ENCODE data around the gene ZNF469. TPM values are rescaled to one million over a fixed set of nuclear protein-coding genes. Genes with fewer than 3 reads are reported as not detected.
A peak's percentile ranks its signal among the peaks of the same experiment; 100 is the strongest.

Gene ZNF469
- total and polyA plus RNA-seq, 4 donors, result 0.38 to 5.2 (median 1.2) TPM

DNA sequence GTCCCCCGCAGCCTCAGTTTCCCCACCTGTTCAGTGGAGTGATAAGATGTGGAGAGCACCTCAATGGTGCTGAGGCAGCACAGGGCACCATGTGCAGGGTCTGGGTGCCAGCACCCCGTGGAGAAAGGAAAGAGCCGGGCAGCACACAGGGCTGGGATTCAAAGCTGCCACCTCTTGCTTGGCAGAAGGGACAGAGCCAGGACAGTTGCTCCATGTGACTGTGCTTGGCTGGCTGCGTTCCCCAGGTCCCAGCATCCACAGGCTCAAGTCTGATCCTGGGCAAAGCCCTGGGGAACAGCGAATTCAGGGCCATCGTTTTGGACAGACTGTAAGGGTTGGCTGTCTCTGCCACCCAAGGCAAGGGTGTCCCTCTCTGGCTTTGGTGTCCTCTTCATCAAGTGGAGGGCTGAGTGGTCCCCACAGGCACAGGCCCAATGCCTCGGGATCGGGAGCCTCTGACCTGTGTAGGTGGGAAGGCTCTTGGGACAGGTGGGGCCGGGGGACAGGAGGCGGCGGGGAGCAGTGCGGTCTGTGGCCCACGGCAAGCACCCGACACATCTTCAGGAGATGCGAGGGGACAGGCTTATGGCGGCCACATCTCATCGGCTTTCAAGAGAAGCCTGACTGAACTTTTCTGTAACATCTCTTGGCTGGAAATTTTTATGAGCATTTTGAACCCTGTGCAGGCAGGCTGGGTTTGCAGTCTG, 8.5 kb downstream of the ZNF469 start:
- Histone ChIP-seq H3K4me3 (ENCODE audit: low read length in 2 of 2) (no peak overlapping the region), H3K36me3 (ENCODE audit: control insufficient read depth in 1 of 2, insufficient read depth in 2 of 2, low read length in 1 of 2) (no peaks in the 10 kb centered on the region), H3K4me1 (ENCODE audit: control insufficient read depth in 1 of 2, insufficient read depth in 2 of 2, low read length in 2 of 2) (no peaks in the 10 kb centered on the region), H3K9me3 (ENCODE audit: control insufficient read depth, low read length) (no peaks in the 10 kb centered on the region), H3K27ac (ENCODE audit: low read depth in 1 of 2, low read length in 2 of 2) (no peak overlapping the region), H3K27me3 (ENCODE audit: control insufficient read depth in 1 of 2, insufficient read depth in 2 of 2, low read length in 1 of 2) (no peaks in the 10 kb centered on the region)
- no peak for ATAC-seq (ENCODE audit: low FRiP score)
- intact Hi-C loops (cut with DNase I), result no loop called here
- 84 to 87% methylated on average over 17 of the region's 17 CpGs for WGBS, 2 donors
- DNase-seq, result no peak

DNA sequence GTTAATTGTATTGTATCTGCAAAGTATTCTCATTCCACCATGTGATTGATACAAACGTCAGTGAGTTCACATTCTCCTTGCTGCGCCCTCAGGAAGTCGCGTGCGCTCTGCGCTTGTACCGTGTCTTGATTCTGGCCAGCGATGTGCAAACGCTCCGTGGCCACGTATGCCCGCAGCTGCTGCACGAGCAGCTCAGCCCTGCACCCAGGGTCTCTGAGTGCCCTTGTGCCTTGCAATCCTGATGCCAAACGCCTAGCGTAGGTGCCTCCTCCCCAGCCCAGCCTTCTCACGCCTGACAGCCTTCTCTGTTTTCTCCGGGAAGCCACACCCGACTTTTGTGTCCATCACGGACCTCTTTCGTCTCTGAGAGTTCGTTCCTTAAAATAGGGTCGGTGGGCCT, 9.4 kb downstream of the ZNF469 start:
- no peaks in the 10 kb centered on the region for H3K36me3 ChIP-seq (ENCODE audit: control insufficient read depth in 1 of 2, insufficient read depth in 2 of 2, low read length in 1 of 2)
- no peaks in the 10 kb centered on the region for H3K4me1 ChIP-seq (ENCODE audit: control insufficient read depth in 1 of 2, insufficient read depth in 2 of 2, low read length in 2 of 2)
- intact Hi-C loops (cut with DNase I), result no loop called here
- ATAC-seq (ENCODE audit: low FRiP score) (no peak), DNase-seq (no peak)
- no peaks in the 10 kb centered on the region for H3K9me3 ChIP-seq (ENCODE audit: control insufficient read depth, low read length)
- no peak overlapping the region for H3K4me3 ChIP-seq (ENCODE audit: low read length in 2 of 2)
- no peaks in the 10 kb centered on the region for H3K27me3 ChIP-seq (ENCODE audit: control insufficient read depth in 1 of 2, insufficient read depth in 2 of 2, low read length in 1 of 2)
- H3K27ac ChIP-seq (ENCODE audit: low read depth in 1 of 2, low read length in 2 of 2), result no peak overlapping the region
- WGBS, 2 donors, result 91 to 92% methylated on average over 22 of the region's 22 CpGs

DNA sequence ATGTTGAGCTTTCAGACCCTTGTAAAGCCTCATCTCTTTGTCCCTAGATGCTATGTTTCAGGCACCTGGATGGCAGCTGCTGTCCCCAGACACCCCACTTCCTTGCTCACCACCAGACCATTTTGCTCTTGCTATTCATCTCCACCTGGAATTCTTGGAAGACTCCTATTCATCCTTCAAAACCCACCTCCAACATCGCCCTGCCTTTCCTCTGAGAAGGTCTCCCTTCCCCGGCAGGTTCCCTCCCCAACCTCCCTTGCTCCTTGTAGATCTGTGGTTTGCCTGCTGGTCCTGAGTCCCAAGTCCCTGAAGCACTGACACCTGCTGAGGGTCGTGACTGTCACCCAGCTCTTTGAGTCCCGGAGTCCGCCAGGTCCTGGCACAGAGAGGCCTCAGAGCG, 9.9 kb downstream of the ZNF469 start:
- DNase-seq, result no peak
- intact Hi-C loops (cut with DNase I), result no loop called here

DNA sequence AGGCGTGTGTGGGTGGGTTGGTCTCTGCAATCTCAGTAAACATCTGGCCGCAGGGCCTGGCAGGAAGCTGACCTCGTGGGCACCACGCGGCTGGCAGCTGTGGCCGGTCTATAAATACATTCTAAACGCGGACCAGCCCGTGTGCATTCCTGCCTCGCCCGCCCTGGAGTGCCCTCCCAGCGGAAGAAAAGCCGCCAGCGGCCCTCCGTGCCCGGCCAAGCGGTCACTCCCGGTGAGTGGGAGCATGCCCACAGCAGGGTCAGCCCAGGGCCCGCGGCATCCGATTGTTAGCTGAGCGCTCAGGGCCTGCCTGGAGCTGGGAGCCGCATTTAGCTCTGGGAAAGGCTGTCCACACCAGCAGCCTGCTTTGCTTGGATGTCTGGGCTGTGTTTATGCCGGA, 10.3 kb downstream of the ZNF469 start:
- intact Hi-C loops (cut with DNase I), result no loop called here
- peak overlapping the region in 1 of 2 donors; percentile 35 for H3K27ac ChIP-seq (ENCODE audit: low read depth in 1 of 2, low read length in 2 of 2)

More for the DNA sequence above, 9.9 kb downstream of the ZNF469 start:
- Histone ChIP-seq H3K9me3 (ENCODE audit: control insufficient read depth, low read length) (no peaks in the 10 kb centered on the region), H3K27ac (ENCODE audit: low read depth in 1 of 2, low read length in 2 of 2) (peak overlapping the region in 1 of 2 donors; percentile 6), H3K36me3 (ENCODE audit: control insufficient read depth in 1 of 2, insufficient read depth in 2 of 2, low read length in 1 of 2) (no peaks in the 10 kb centered on the region), H3K27me3 (ENCODE audit: control insufficient read depth in 1 of 2, insufficient read depth in 2 of 2, low read length in 1 of 2) (no peaks in the 10 kb centered on the region), H3K4me3 (ENCODE audit: low read length in 2 of 2) (no peak overlapping the region), H3K4me1 (ENCODE audit: control insufficient read depth in 1 of 2, insufficient read depth in 2 of 2, low read length in 2 of 2) (no peaks in the 10 kb centered on the region)
- WGBS, 2 donors, result 24 to 29% methylated on average over 6 of the region's 6 CpGs
- no peak for ATAC-seq (ENCODE audit: low FRiP score)

DNA sequence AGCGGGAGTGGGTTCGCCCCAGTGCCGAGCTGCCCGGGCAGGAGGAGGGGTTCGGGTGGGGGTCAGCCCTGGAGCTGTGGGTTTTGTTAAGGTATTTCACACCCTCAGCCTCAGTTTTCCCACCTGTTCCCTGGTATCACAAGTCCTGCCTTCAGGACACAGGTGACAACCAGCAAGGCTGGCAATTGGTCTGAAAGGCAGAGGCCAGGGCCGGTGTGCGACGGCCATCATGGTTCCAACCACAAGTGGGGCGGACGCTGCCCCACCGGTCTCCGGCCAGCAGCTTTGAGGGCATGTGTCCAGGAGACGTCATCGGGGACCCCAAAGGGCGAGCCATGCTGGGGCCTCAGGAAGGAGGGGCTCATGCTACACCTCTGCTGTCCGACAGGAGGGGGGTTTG, 10.8 kb downstream of the ZNF469 start:
- H3K27me3 ChIP-seq (ENCODE audit: control insufficient read depth in 1 of 2, insufficient read depth in 2 of 2, low read length in 1 of 2), result no peaks in the 10 kb centered on the region
- DNase-seq, result no peak
- H3K4me1 ChIP-seq (ENCODE audit: control insufficient read depth in 1 of 2, insufficient read depth in 2 of 2, low read length in 2 of 2), result no peaks in the 10 kb centered on the region
- peak; percentile 9 for ATAC-seq (ENCODE audit: low FRiP score)
- H3K9me3 ChIP-seq (ENCODE audit: control insufficient read depth, low read length), result no peaks in the 10 kb centered on the region
- WGBS, 2 donors, result 63 to 78% methylated on average over 16 of the region's 16 CpGs
- H3K36me3 ChIP-seq (ENCODE audit: control insufficient read depth in 1 of 2, insufficient read depth in 2 of 2, low read length in 1 of 2), result no peaks in the 10 kb centered on the region
- H3K4me3 ChIP-seq (ENCODE audit: low read length in 2 of 2), result no peak overlapping the region
- intact Hi-C loops (cut with DNase I), result no loop called here
- peak overlapping the region in 1 of 2 donors; percentile 35 for H3K27ac ChIP-seq (ENCODE audit: low read depth in 1 of 2, low read length in 2 of 2)

More for the DNA sequence above, 10.3 kb downstream of the ZNF469 start:
- no peaks in the 10 kb centered on the region for H3K27me3 ChIP-seq (ENCODE audit: control insufficient read depth in 1 of 2, insufficient read depth in 2 of 2, low read length in 1 of 2)
- no peak overlapping the region for H3K4me3 ChIP-seq (ENCODE audit: low read length in 2 of 2)
- H3K36me3 ChIP-seq (ENCODE audit: control insufficient read depth in 1 of 2, insufficient read depth in 2 of 2, low read length in 1 of 2), result no peaks in the 10 kb centered on the region
- DNase-seq, result peak; percentile 89 to 90
- ATAC-seq (ENCODE audit: low FRiP score), result peak; percentile 80
- WGBS, 2 donors, result 3 to 6% methylated on average over 24 of the region's 24 CpGs
- H3K9me3 ChIP-seq (ENCODE audit: control insufficient read depth, low read length), result no peaks in the 10 kb centered on the region
- H3K4me1 ChIP-seq (ENCODE audit: control insufficient read depth in 1 of 2, insufficient read depth in 2 of 2, low read length in 2 of 2), result no peaks in the 10 kb centered on the region

DNA sequence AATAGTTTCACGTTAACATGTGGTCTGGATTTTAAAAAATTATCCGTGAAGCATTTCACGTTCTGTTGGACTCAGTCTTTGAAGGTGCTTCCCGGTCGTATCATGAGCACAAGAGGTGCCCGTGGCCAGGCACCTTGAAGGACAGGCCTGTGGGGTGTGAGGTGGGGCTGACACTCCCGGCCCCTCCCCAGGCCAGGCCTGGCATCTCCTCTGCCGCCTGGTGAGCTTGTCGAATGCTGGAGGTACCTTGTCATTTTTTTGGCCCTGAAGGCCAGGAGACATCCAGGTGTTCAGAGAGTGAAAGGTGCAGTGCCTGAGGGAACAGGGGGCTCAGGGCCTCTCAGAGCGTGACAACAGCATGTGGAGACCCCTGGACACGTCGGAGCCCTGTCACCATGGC, 11.7 kb downstream of the ZNF469 start:
- intact Hi-C loops (cut with DNase I), result no loop called here
- DNase-seq, result no peak
- 92 to 96% methylated on average over 12 of the region's 12 CpGs for WGBS, 2 donors
- no peaks in the 10 kb centered on the region for H3K9me3 ChIP-seq (ENCODE audit: control insufficient read depth, low read length)
- no peaks in the 10 kb centered on the region for H3K27me3 ChIP-seq (ENCODE audit: control insufficient read depth in 1 of 2, insufficient read depth in 2 of 2, low read length in 1 of 2)
- no peaks in the 10 kb centered on the region for H3K36me3 ChIP-seq (ENCODE audit: control insufficient read depth in 1 of 2, insufficient read depth in 2 of 2, low read length in 1 of 2)
- no peak overlapping the region for H3K4me3 ChIP-seq (ENCODE audit: low read length in 2 of 2)
- H3K27ac ChIP-seq (ENCODE audit: low read depth in 1 of 2, low read length in 2 of 2), result no peak overlapping the region
- ATAC-seq (ENCODE audit: low FRiP score), result no peak
- no peaks in the 10 kb centered on the region for H3K4me1 ChIP-seq (ENCODE audit: control insufficient read depth in 1 of 2, insufficient read depth in 2 of 2, low read length in 2 of 2)

DNA sequence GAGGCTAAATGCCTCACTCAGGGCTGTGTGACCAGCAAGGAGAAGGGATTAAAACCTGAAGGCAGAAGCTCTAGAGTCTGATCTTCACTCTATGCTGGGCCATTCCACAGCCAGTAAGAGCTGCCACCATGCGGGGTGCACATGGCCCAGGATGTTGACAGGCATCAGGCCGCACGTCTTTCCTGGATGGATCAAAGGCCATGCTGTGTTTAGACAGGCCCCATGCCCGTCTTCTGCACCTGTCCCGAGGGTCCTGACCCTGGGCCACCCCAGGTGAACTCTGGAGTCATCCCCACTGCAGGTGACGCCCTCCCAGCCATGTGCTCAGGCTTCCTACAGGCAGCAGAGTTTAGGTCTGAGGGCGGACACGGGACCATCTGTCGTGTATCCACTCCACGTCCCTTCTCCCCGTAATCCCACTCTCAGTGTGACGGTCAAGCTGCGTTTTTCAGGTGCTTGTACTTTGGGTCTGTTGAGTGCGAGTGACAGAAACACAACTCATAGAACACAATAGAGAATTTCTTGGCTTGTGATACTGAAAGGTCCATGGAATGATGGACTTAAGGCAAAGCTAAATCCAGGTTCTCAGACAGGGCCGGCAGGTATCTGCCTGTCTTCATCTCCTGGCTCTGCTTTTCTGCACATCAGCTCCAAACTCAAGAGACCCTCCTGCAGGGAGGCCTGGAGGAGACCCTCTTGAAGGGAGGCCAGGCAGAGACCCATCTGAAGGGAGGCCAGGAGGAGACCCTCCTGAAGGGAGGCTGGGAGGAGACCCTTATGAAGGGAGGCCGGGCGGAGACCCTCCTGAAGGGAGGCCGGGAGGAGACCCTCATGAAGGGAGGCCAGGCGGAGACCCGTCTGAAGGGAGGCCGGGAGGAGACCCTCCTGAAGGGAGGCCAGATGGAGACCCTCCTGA, 13.2 kb downstream of the ZNF469 start:
- ATAC-seq (ENCODE audit: low FRiP score) (no peak), DNase-seq (no peak)
- Histone ChIP-seq H3K4me1 (ENCODE audit: control insufficient read depth in 1 of 2, insufficient read depth in 2 of 2, low read length in 2 of 2) (no peaks in the 10 kb centered on the region), H3K4me3 (ENCODE audit: low read length in 2 of 2) (no peak overlapping the region), H3K36me3 (ENCODE audit: control insufficient read depth in 1 of 2, insufficient read depth in 2 of 2, low read length in 1 of 2) (no peaks in the 10 kb centered on the region), H3K27ac (ENCODE audit: low read depth in 1 of 2, low read length in 2 of 2) (no peak overlapping the region), H3K27me3 (ENCODE audit: control insufficient read depth in 1 of 2, insufficient read depth in 2 of 2, low read length in 1 of 2) (no peaks in the 10 kb centered on the region), H3K9me3 (ENCODE audit: control insufficient read depth, low read length) (no peaks in the 10 kb centered on the region)
- 88 to 96% methylated on average over 21 of the region's 21 CpGs for WGBS, 2 donors
- intact Hi-C loops (cut with DNase I), result no loop called here

DNA sequence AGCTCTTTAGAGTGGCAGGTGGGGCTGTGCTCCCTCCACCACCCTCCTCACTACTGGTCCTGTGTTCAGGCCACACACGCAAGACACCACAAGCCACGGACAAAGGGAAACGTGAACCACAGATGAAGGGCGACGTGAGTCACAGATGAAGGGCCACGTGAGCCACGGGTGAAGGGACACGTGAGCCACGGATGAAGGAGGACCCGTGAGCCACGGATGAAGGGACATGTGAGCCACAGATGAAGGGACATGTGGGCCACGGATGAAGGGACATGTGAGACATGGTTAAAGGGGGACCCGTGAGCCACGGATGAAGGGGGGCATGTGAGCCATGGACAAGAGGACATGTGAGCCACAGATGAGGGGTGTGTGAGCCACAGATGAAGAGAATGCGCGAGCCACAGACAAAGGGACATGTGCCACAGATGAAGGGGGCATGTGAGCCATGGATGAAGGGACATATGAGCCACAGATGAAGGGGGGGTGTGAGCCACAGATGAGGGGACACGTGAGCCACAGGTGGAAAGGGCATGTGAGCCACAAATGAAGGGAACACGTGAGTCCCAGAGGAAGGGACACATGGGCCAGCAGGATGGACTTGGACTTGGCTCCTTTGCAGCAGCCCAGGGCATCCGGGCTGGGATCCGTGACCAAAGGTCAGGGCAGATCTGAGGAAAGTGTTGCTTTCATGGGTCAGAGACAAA, 15.6 kb downstream of the ZNF469 start:
- Histone ChIP-seq H3K27me3 (ENCODE audit: control insufficient read depth in 1 of 2, insufficient read depth in 2 of 2, low read length in 1 of 2) (no peaks in the 10 kb centered on the region), H3K4me3 (ENCODE audit: low read length in 2 of 2) (no peak overlapping the region), H3K36me3 (ENCODE audit: control insufficient read depth in 1 of 2, insufficient read depth in 2 of 2, low read length in 1 of 2) (no peaks in the 10 kb centered on the region), H3K9me3 (ENCODE audit: control insufficient read depth, low read length) (no peaks in the 10 kb centered on the region), H3K4me1 (ENCODE audit: control insufficient read depth in 1 of 2, insufficient read depth in 2 of 2, low read length in 2 of 2) (no peaks in the 10 kb centered on the region), H3K27ac (ENCODE audit: low read depth in 1 of 2, low read length in 2 of 2) (no peak overlapping the region)
- WGBS, 2 donors, result 83 to 98% methylated on average over 20 of the region's 20 CpGs
- DNase-seq, result no peak
- no peak for ATAC-seq (ENCODE audit: low FRiP score)
- intact Hi-C loops (cut with DNase I), result no loop called here
